HG03159 (cell line): ENCODE data around the gene F13A1.
A peak's percentile ranks its signal among the peaks of the same experiment; 100 is the strongest.

ENCODE experiments used
- ATAC-seq: cut with Tn5 transposase; IDR thresholded peaks from one replicate; pipeline ENCODE4 v1.9.1; 2021; ENCODE audit warnings: mild to moderate bottlenecking, moderate library complexity; ENCODE audit not compliant: unreplicated experiment

F13A1 gene

GRCh38 chr6:6319952-6320811 lies at the start of gene F13A1:
Gene F13A1 (minus strand): TSS chr6:6320662. CDS start chr6:6318664, 1,998 bp downstream.
- peak; percentile 50 for ATAC-seq

DNA sequence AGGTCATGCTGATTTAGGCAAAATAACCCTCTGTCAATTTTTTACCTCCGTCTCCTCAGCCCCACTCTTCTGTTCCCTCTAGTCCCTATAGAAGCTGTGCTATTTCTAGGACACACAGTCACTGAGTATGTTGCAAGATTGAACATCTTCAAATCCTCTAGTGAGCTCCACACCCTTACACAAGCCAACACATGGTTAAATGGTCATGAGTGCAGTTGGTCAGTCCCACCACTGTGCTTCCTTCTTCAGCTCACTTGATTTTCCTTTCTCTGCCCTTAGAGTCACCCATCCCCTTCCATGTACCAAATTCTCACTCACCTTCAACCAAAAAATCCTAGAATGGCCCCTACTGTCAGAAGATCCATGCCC lies 48.2 kb upstream of the F13A1 start:
- ATAC-seq: no peak

DNA sequence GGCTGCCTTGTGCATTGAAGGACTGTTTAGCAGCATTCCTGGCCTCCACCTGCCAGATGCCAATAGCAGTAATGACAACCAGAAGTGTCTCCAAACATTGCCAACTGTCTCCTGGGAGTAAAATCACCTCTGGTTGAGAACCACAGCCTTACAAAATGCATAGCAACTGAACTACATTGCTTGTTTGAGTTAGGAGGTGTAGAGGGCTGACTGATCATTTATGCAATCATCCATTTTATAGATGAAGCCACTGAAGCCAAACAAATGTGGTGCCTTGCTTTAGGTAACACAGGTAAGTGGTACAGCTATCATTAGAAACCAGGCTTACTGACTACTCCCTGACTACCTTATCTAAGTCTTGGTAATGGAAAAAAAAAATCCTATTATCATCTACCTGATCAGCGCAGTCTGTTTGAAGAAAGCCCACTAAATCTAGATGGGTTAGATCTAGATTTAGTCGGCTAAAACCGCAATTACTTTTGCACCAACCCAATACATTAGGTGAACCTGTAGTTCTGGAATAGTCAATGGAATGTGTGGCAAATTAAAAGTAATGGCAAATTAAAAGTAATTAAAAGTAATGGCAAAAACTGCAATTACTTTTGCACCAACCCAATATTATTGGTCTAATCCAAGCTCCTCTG lies 47.7 kb upstream of the F13A1 start:
- ATAC-seq: no peak

- ATAC-seq: no peak
Measured at GRCh38 chr6:6366803-6367202, 46.3 kb upstream of the F13A1 start.

- ATAC-seq: no peak
Measured at GRCh38 chr6:6365242-6365641, 44.8 kb upstream of the F13A1 start.

DNA sequence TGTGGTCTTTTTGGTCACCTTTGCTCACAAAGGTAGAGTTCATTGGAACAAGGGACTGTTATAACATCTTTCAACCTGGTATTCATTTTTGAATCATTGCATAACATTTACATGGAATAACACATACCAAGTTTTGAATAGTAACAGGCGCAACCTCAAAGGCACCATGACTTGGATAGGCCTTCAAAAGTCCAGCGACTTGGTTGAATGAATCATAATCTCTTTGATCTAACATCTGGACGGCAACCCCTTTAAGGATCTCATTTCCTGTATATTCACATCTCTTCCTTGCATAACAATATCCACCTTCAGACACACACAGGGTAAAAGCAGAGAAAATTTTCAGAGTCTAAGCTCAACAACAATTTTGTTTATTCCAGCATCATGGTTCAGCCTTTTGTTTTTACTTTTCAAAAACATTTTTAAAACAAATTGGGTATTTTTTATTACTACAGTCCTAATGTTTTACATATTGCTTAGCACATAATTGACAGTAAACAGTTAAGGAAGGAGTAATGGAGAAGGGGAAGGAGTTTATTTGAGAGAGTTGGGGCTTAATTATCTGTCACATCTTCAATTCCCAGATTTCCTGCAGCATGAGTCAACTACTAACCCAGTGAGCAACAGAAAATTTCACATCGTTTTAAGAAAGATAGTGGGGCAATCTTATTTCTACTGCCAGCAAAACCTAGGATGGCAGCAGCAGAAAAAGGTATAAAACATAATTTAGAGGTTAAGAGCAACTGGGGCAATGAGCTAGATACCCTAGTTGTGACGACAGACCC lies 41.8 kb upstream of the F13A1 start:
- ATAC-seq: no peak

- no peak for ATAC-seq
Measured at GRCh38 chr6:6357530-6357929, 37.1 kb upstream of the F13A1 start.

- no peak for ATAC-seq
Measured at GRCh38 chr6:6357032-6357431, 36.6 kb upstream of the F13A1 start.

DNA sequence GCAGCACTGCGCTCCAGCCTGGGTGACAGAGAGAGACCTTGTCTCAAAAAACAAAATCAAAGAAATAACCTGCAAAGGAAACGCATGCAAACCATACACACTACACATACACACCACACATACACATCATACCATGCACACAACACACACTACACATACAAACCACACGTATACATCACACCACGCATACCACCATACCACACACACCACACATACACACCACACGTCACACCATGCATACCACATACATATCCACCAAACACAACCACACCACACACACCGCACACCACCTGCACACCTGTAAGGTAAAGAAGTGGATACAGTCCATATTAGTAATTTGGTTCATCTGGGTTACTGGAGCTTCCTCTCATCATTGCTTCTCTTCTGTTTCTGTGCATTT lies 32.3 kb upstream of the F13A1 start:
- ATAC-seq: no peak

GRCh38 chr6:6351511-6352025 lies 31.1 kb upstream of the F13A1 start:
- ATAC-seq: no peak

DNA sequence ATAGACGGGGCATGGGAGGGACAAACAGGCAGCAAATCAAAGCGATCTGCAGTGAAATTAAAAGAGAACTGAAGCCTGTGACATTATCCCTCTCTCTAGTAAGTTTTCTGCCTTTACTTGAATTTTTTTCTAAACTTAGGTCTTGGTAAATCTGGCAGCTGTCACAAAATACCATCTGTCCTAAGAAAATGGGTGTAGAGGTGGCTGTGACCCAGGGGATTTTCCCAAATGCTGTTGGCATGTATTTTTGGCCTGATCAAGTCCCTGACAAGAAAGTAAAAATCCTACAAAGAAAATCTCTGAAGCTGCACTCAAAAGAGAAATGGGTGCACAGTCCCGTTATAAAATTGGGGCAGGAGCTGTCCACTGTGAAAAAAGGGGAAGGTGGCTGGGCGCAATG lies 30.2 kb upstream of the F13A1 start:
- no peak for ATAC-seq

DNA sequence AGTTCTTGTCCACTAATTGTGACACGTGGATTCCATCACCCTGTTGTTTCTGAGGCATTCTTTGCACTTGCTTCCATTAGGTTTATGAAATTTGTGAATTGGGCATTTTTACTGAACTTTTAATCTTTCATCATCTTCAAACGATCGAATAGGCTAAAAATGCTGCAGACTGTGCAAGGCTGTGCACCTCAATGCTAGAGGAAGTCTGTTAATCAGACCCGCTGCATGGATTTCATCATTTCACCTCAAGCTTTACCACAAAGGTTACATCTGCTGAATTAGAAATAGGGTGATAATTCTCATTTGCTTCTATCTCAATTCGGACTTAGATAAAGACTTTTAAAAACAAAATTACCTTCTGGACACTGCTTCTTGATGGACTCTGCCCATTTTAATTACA lies 27.8 kb upstream of the F13A1 start:
- no peak for ATAC-seq

- no peak for ATAC-seq
Measured at GRCh38 chr6:6346427-6347023, 26.1 kb upstream of the F13A1 start.

GRCh38 chr6:6333501-6333900 lies 13.0 kb upstream of the F13A1 start:
- ATAC-seq: no peak

DNA sequence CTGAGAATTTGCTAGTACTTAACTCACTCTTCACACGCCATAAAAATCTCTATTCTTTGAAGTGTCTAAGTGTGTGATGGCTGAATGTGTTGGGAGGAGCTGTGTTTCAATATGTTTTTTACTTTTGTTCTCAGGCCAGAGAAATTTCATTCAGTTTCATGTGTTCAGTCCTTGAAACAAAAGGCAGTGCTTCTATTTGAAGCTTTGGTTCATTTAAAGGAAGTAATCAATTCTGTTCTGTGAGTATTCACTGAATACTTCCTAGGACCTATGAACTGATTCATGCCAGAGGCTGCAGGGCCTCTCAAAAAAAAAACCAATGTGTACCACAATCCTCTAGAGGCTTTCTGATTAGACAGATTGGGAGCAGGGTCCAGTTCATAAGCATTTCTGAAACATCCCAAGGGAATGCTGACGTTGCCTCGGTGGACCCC lies 12.4 kb upstream of the F13A1 start:
- ATAC-seq: peak; percentile 32

DNA sequence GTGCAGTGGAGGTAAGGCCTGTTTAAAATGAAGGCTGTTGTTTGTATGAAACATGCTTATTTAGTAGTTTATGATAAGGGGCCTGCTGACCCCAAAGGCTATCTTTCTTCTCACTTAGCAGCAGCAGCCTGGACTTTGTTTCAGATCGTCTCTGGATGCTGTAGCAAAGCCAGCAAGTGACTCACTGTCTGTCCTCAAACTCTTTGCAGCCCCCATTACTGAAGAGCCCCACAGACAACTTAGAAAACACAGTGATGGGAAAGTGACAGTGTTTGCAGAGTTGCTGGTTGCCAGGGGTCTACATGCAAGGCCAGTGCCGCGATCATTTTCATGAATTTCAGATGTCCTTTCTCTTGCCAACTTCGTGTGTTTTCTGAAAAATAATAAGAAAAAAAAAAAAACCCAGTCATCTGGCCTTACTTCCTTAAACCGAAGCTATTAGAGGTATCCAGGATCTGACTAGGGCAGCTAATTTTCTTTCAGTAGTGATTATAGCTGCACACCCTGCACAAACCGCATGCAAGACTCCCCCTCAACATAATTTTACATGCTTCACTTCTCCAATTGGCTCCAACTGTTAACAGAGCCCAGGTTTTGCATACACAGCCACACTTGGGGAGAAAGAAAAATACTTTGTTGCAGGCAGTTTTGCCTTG lies 11.6 kb upstream of the F13A1 start:
- peak; percentile 56 for ATAC-seq

- ATAC-seq: peak; percentile 63
Measured at GRCh38 chr6:6331393-6331792, 10.9 kb upstream of the F13A1 start.

GRCh38 chr6:6330407-6330806 lies 9.9 kb upstream of the F13A1 start:
- no peak for ATAC-seq

DNA sequence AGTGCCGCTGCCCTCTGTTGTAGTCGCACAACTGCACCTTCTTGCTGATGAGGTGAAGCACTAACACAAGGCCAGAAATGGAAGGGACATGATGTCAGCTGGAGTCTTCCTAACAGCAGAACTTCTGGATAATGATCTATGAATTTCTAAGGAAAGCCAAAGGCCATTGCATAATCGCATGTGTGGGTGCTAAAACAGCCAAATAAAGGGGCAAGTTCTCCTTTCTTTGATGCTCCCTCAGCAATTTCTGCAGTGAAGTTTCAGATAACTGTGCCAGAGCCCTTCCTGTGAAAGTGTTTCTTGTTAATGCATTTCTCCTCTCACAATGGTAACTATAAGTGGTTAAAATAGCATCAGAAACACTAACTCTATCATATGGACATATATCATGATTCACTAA lies 8.0 kb upstream of the F13A1 start:
- no peak for ATAC-seq

DNA sequence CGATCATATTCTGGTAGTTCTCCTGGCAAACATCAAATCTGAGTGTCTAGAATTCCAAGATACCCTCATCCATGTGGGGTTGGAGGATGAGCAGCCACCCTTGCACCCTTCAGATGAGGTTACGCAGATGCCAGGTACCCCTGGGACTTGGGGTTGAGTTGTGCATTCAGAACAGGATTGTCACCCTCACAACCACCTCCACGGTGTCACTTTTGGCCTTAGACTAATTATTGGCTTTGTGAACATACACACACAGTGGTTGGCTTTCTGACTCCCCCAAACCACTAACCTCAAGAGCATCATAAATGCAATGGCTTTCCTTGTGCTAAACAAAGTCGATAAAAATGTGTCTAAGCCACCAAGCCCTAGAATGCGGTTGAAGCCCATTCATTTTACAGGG lies 2.9 kb upstream of the F13A1 start:
- no peak for ATAC-seq

GRCh38 chr6:6320901-6321300 lies 439 bp upstream of the F13A1 start:
- ATAC-seq: no peak
